Tibial nerve (tissue), 4 donors: Measurements from ENCODE around the gene MAGI3.

Experiments used
- CTCF ChIP-seq, 5 experiments: fragments of 200-600 bp in 3 of 5; fragments of 450-650 bp in 2 of 5; sonication (generic) in 3 of 5; IDR thresholded peaks; one replicate each; pipeline ENCODE4 v1.5.1; 2016 to 2019; ENCODE audit warnings: antibody characterized with exemption in 5 of 5, mild to moderate bottlenecking in 3 of 5, moderate library complexity in 2 of 5
- EP300 ChIP-seq, 2 donors: sonication (generic); formaldehyde crosslinking; IDR thresholded peaks; one replicate each; pipeline ENCODE4 v1.6.1; 2017; ENCODE audit warnings: antibody characterized with exemption in 2 of 2, mild to moderate bottlenecking in 1 of 2
- POLR2A ChIP-seq, 2 donors: fragments of 450-650 bp; IDR thresholded peaks; one replicate each; pipeline ENCODE4 v1.6.1; 2017; ENCODE audit warnings: antibody characterized with exemption in 2 of 2, mild to moderate bottlenecking in 2 of 2, moderate library complexity in 2 of 2

- TF ChIP-seq CTCF (IDR thresholded peaks at IDR 0.05) (no peak), EP300 (IDR thresholded peaks at IDR 0.05) (no peak), POLR2A (IDR thresholded peaks at IDR 0.05) (no peak)
Observed at GRCh38 chr1:113670650-113671049, 280.3 kb downstream of the MAGI3 start.
